MM.1S (cell line): ENCODE results near the gene KIAA1217.

Experiments used
- DNase-seq: peaks from one replicate; pipeline ENCODE4 v3.0.0-alpha.2; 2015
- H2AFZ ChIP-seq: fragments of 300-600 bp; sonication (generic); 2 replicates; pipeline ENCODE4 v1.6.0; 2016; ENCODE audit warnings: antibody characterized with exemption, low read length
- H3F3A ChIP-seq: fragments of 300-600 bp; sonication (generic); 2 replicates; pipeline ENCODE4 v1.6.1; 2016; ENCODE audit warnings: mild to moderate bottlenecking, antibody characterized with exemption, low read length, moderate library complexity, mixed read lengths; ENCODE audit not compliant: insufficient read depth
- H3K27ac ChIP-seq: fragments of 300-600 bp; sonication (generic); 2 replicates; pipeline ENCODE4 v1.5.1; 2016; ENCODE audit warnings: mild to moderate bottlenecking, low read length
- H3K27me3 ChIP-seq: fragments of 300-600 bp; sonication (generic); replicated peaks from 2 replicates; pipeline ENCODE4 v1.6.0; 2016; ENCODE audit warnings: low read length; ENCODE audit not compliant: insufficient read depth
- H3K36me3 ChIP-seq: fragments of 300-600 bp; sonication (generic); replicated peaks from 2 replicates; pipeline ENCODE4 v1.6.1; 2016; ENCODE audit warnings: mild to moderate bottlenecking, low read length, mixed read lengths; ENCODE audit not compliant: insufficient read depth
- H3K4me1 ChIP-seq: fragments of 300-600 bp; sonication (generic); 2 replicates; pipeline ENCODE4 v1.6.1; 2016; ENCODE audit warnings: low read length, mixed read lengths
- H3K4me2 ChIP-seq: fragments of 300-600 bp; sonication (generic); 2 replicates; pipeline ENCODE4 v1.6.0; 2016; ENCODE audit warnings: low read depth, low read length
- H3K4me3 ChIP-seq: fragments of 300-600 bp; sonication (generic); 2 replicates; pipeline ENCODE4 v1.5.1; 2016; ENCODE audit warnings: low read length, mixed read lengths
- H3K79me2 ChIP-seq: fragments of 300-600 bp; sonication (generic); 2 replicates; pipeline ENCODE4 v1.6.1; 2016; ENCODE audit warnings: mixed run types, low read length, mixed read lengths
- H3K9ac ChIP-seq: fragments of 300-600 bp; sonication (generic); 2 replicates; pipeline ENCODE4 v1.6.1; 2016; ENCODE audit warnings: low read length, mixed read lengths
- H3K9me2 ChIP-seq: fragments of 300-600 bp; sonication (generic); replicated peaks from 2 replicates; pipeline ENCODE4 v1.6.1; 2016; ENCODE audit warnings: mild to moderate bottlenecking, low read length, mixed read lengths; ENCODE audit not compliant: insufficient read depth
- H3K9me3 ChIP-seq: fragments of 300-600 bp; sonication (generic); replicated peaks from 2 replicates; pipeline ENCODE4 v1.6.1; 2016; ENCODE audit warnings: mild to moderate bottlenecking, low read length, mixed read lengths; ENCODE audit not compliant: insufficient read depth
- H4K20me1 ChIP-seq: fragments of 300-600 bp; sonication (generic); 2 replicates; pipeline ENCODE4 v1.6.1; 2016; ENCODE audit warnings: mild to moderate bottlenecking, low read length, moderate library complexity, mixed read lengths; ENCODE audit not compliant: insufficient read depth
- EZH2 ChIP-seq: fragments of 300-600 bp; sonication (generic); optimal IDR thresholded peaks from 2 replicates; pipeline ENCODE3; 2017; ENCODE audit warnings: low read depth, mild to moderate bottlenecking, antibody characterized with exemption, low read length, mixed read lengths
- EZH2phosphoT487 ChIP-seq: fragments of 300-600 bp; sonication (generic); IDR thresholded peaks from 2 replicates; pipeline ENCODE4 v1.6.1; 2018; ENCODE audit warnings: antibody characterized with exemption, low read length
- TF ChIP-seq, protein P1 (sequence below): fragments of 300-600 bp; sonication (generic); IDR thresholded peaks from 2 replicates; pipeline ENCODE4 v1.5.1; 2016; ENCODE audit warnings: antibody characterized with exemption, low read length, mixed read lengths

The KIAA1217 gene

DNA sequence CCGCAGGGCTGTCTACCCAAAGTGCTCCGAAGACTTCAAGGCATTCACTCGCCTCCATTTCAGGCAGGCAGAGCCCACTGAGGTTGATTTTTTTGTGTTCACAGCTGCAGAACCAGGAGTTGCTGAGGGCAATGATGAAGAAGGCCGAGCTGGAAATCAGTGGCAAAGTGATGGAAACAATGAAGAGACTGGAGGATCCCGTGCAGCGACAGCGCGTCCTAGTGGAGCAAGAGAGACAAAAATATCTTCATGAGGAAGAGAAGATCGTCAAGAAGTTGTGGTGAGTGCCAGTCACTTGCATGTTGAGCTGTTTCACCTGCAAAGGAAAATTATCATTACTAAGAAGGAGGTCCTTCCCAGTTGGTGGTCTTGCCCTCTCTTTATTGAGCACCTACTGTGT lies 304.2 kb downstream of the KIAA1217 start:
- TF ChIP-seq, protein P1, sequence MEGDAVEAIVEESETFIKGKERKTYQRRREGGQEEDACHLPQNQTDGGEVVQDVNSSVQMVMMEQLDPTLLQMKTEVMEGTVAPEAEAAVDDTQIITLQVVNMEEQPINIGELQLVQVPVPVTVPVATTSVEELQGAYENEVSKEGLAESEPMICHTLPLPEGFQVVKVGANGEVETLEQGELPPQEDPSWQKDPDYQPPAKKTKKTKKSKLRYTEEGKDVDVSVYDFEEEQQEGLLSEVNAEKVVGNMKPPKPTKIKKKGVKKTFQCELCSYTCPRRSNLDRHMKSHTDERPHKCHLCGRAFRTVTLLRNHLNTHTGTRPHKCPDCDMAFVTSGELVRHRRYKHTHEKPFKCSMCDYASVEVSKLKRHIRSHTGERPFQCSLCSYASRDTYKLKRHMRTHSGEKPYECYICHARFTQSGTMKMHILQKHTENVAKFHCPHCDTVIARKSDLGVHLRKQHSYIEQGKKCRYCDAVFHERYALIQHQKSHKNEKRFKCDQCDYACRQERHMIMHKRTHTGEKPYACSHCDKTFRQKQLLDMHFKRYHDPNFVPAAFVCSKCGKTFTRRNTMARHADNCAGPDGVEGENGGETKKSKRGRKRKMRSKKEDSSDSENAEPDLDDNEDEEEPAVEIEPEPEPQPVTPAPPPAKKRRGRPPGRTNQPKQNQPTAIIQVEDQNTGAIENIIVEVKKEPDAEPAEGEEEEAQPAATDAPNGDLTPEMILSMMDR = peak; percentile 32
- no peak for TF ChIP-seq EZH2
- Histone ChIP-seq H4K20me1 (no peaks in the 10 kb centered on the region), H3K27me3 (no peaks in the 10 kb centered on the region), H3K9ac (no peak overlapping the region), H3K4me3 (no peak overlapping the region), H3K27ac (no peak overlapping the region), H3K9me2 (no peaks in the 10 kb centered on the region), H3K79me2 (no peaks in the 10 kb centered on the region), H3K4me2 (no peak overlapping the region), H2AFZ (no peak overlapping the region), H3K9me3 (no peaks in the 10 kb centered on the region), H3K4me1 (no peaks in the 10 kb centered on the region), H3K36me3 (0 out of 2 replicates have a peak, but pooled peaks cover 2% of the 10 kb centered on the region), H3F3A (no peaks in the 10 kb centered on the region)
- DNase-seq = no peak

GRCh38 chr10:24515481-24515880 lies 306.5 kb downstream of the KIAA1217 start:
- no peak overlapping the region for H3K9ac ChIP-seq
- no peak overlapping the region for H3K27ac ChIP-seq
- H3K4me1 ChIP-seq = no peaks in the 10 kb centered on the region
- no peaks in the 10 kb centered on the region for H3K9me2 ChIP-seq
- H3F3A ChIP-seq = no peaks in the 10 kb centered on the region
- H4K20me1 ChIP-seq = no peaks in the 10 kb centered on the region
- no peaks in the 10 kb centered on the region for H3K36me3 ChIP-seq
- H3K79me2 ChIP-seq = no peaks in the 10 kb centered on the region
- no peak overlapping the region for H3K4me2 ChIP-seq
- no peak overlapping the region for H2AFZ ChIP-seq
- no peak for DNase-seq
- H3K4me3 ChIP-seq = no peak overlapping the region
- TF ChIP-seq EZH2phosphoT487 = no peak
- TF ChIP-seq EZH2 = no peak
- TF ChIP-seq, protein P1 = no peak
- H3K27me3 ChIP-seq = no peaks in the 10 kb centered on the region
- no peaks in the 10 kb centered on the region for H3K9me3 ChIP-seq

DNA sequence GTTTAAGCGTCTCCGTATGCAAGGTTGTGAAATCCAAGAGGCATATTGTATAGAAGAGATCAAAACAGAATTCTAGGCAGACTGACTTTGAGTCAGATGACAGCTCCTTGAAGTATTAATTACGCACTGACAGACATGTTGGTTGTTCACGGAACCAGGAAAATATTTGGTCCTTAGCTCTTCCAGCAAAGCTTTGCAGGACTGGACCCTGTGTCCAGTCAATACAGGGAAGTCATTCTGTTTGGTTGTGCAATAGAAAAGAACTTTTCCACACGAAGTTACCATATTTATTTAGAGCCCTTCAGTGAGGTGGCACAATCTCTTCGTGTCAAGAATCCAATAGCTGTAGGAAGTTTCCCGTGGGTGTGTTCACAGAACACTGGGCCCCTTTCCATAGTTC lies 309.5 kb downstream of the KIAA1217 start:
- Histone ChIP-seq H3K9me3 (no peaks in the 10 kb centered on the region), H4K20me1 (no peaks in the 10 kb centered on the region), H3K27ac (no peak overlapping the region), H3K4me1 (no peaks in the 10 kb centered on the region), H3K27me3 (no peaks in the 10 kb centered on the region), H3K36me3 (no peaks in the 10 kb centered on the region), H3K4me3 (no peak overlapping the region), H3F3A (no peaks in the 10 kb centered on the region), H3K9me2 (no peaks in the 10 kb centered on the region), H3K9ac (no peak overlapping the region), H2AFZ (no peak overlapping the region), H3K4me2 (no peak overlapping the region), H3K79me2 (no peaks in the 10 kb centered on the region)
- no peak for DNase-seq
- TF ChIP-seq EZH2phosphoT487 = no peak
- no peak for TF ChIP-seq EZH2
- TF ChIP-seq, protein P1 = no peak
